Kidney epithelial cell (primary cell): Measurements from ENCODE around the gene KRTAP4-4. TPM values are rescaled to one million over a fixed set of nuclear protein-coding genes. Genes with fewer than 3 reads are reported as not detected.
"Not testable (repeated sequence)": the region's sequence is repeated elsewhere in the genome, so short reads cannot be mapped to it uniquely, and the experiment has no call there.

Experiments used
- DNase-seq: peaks from one replicate; pipeline ENCODE4 v3.0.0-alpha.2; 2010; ENCODE audit warnings: low read depth
- H3K27me3 ChIP-seq: 2 replicates; pipeline ENCODE4 v1.6.0; 2011; ENCODE audit warnings: low read length; ENCODE audit not compliant: control insufficient read depth, insufficient read depth
- H3K36me3 ChIP-seq: 2 replicates; pipeline ENCODE4 v1.5.1; 2011; ENCODE audit warnings: low read length; ENCODE audit not compliant: control insufficient read depth, insufficient read depth
- H3K4me3 ChIP-seq: 2 replicates; pipeline ENCODE4 v1.5.1; 2011; ENCODE audit warnings: low read depth, mild to moderate bottlenecking, control low read depth, low read length
- CTCF ChIP-seq: IDR thresholded peaks from 2 replicates; pipeline ENCODE4 v1.5.1; 2011; ENCODE audit warnings: mild to moderate bottlenecking, moderate library complexity, low read length, control low read depth, inconsistent platforms; ENCODE audit not compliant: insufficient read depth, poor library complexity, severe bottlenecking
- total RNA-seq: library from RNA; depleted of rRNA; stranded (reverse); fragments of >200 nt; gene quantifications from 2 replicates; pipeline ENCODE4 v1.2.3, GENCODE V29; 2015

KRTAP4-4 gene
- total RNA-seq, 1 donor from 2014 or later = not detected

GRCh38 chr17:41176744-41177387 lies 16.3 kb upstream of the KRTAP4-4 start:
- Histone ChIP-seq H3K4me3 (no peak overlapping the region), H3K27me3 (no peaks in the 10 kb centered on the region), H3K36me3 (no peaks in the 10 kb centered on the region)
- TF ChIP-seq CTCF = no peak
- no peak for DNase-seq

- Histone ChIP-seq H3K4me3 (no peak overlapping the region), H3K27me3 (no peaks in the 10 kb centered on the region), H3K36me3 (no peaks in the 10 kb centered on the region)
- no peak for DNase-seq
- no peak for TF ChIP-seq CTCF
Measured at GRCh38 chr17:41171886-41172285, 11.3 kb upstream of the KRTAP4-4 start.

- DNase-seq = no peak
- Histone ChIP-seq H3K27me3 (no peaks in the 10 kb centered on the region), H3K36me3 (no peaks in the 10 kb centered on the region), H3K4me3 (no peak within 1 kb of the TSS)
- TF ChIP-seq CTCF = no peak
Measured at GRCh38 chr17:41168121-41168520, 7.6 kb upstream of the KRTAP4-4 start, which contains the start of gene KRTAP4-3. KRTAP4-3 (minus strand) TSS chr17:41168221; CDS start chr17:41168172, 49 bp downstream.

- TF ChIP-seq CTCF = no peak
- Histone ChIP-seq H3K27me3 (no peaks in the 10 kb centered on the region), H3K36me3 (no peaks in the 10 kb centered on the region), H3K4me3 (no peak overlapping the region)
- DNase-seq = no peak
Measured at GRCh38 chr17:41167561-41167960, 7.0 kb upstream of the KRTAP4-4 start.

GRCh38 chr17:41163828-41164227 lies 3.3 kb upstream of the KRTAP4-4 start:
- no peaks in the 10 kb centered on the region for H3K36me3 ChIP-seq
- no peaks in the 10 kb centered on the region for H3K27me3 ChIP-seq
- TF ChIP-seq CTCF = no peak
- no peak for DNase-seq
- no peak overlapping the region for H3K4me3 ChIP-seq

GRCh38 chr17:41160190-41160589 lies 358 bp downstream of the KRTAP4-4 start:
- not testable (repeated sequence) for H3K4me3 ChIP-seq, DNase-seq, H3K36me3 ChIP-seq, H3K27me3 ChIP-seq
